Smooth muscle cell (in vitro differentiated cells): ENCODE data around the gene ITPR1. TPM values are rescaled to one million over a fixed set of nuclear protein-coding genes. Genes with fewer than 3 reads are reported as not detected.
A peak's percentile ranks its signal among the peaks of the same experiment; 100 is the strongest.

Source experiments
- DNase-seq: peaks from one replicate; lab custom pipeline; 2025; ENCODE audit not compliant: unreplicated experiment; lab: John Stamatoyannopoulos, UW
- H2AFZ ChIP-seq: fragments of 200-600 bp; sonication (generic); 2 replicates; pipeline ENCODE4 v1.6.0; 2016; ENCODE audit warnings: antibody characterized with exemption, low read depth, mild to moderate bottlenecking
- H3F3A ChIP-seq: fragments of 200-600 bp; sonication (generic); 2 replicates; pipeline ENCODE4 v1.6.0; 2017; ENCODE audit warnings: antibody characterized with exemption, low read depth
- H3K27ac ChIP-seq: fragments of 200-600 bp; sonication (generic); 2 replicates; pipeline ENCODE4 v1.5.1; 2016; ENCODE audit warnings: low read depth, mild to moderate bottlenecking
- H3K27me3 ChIP-seq: fragments of 200-600 bp; sonication (generic); 2 replicates; pipeline ENCODE4 v1.6.1; 2016; ENCODE audit warnings: low read depth, mild to moderate bottlenecking
- H3K36me3 ChIP-seq: fragments of 200-600 bp; sonication (generic); 2 replicates; pipeline ENCODE4 v1.5.1; 2016; ENCODE audit warnings: low read depth
- H3K4me1 ChIP-seq: fragments of 200-600 bp; sonication (generic); 2 replicates; pipeline ENCODE4 v1.5.1; 2016; ENCODE audit warnings: low read depth
- H3K4me2 ChIP-seq: fragments of 200-600 bp; sonication (generic); 2 replicates; pipeline ENCODE4 v1.6.0; 2016; ENCODE audit warnings: mild to moderate bottlenecking
- H3K4me3 ChIP-seq: fragments of 200-600 bp; sonication (generic); 2 replicates; pipeline ENCODE4 v1.5.1; 2016; ENCODE audit warnings: mild to moderate bottlenecking
- H3K79me2 ChIP-seq: fragments of 200-600 bp; sonication (generic); 2 replicates; pipeline ENCODE4 v1.6.0; 2016; ENCODE audit warnings: low read depth, mild to moderate bottlenecking
- H3K9ac ChIP-seq: fragments of 200-600 bp; sonication (generic); 2 replicates; pipeline ENCODE4 v1.6.0; 2016; ENCODE audit warnings: low read depth
- H3K9me3 ChIP-seq: fragments of 200-600 bp; sonication (generic); replicated peaks from 2 replicates; pipeline ENCODE4 v1.5.1; 2016; ENCODE audit warnings: low read depth
- H4K20me1 ChIP-seq: fragments of 200-600 bp; sonication (generic); 2 replicates; pipeline ENCODE4 v1.6.0; 2016; ENCODE audit warnings: low read depth
- CTCF ChIP-seq: fragments of 200-600 bp; sonication (generic); IDR thresholded peaks from 2 replicates; pipeline ENCODE4 v1.5.1; 2017; ENCODE audit warnings: borderline replicate concordance, mild to moderate bottlenecking, antibody characterized with exemption; ENCODE audit not compliant: insufficient read depth, poor library complexity, severe bottlenecking
- WGBS: methylation state at CpG from one replicate; pipeline ENCODE4 v1.1.7; 2016; ENCODE audit warnings: low lambda C conversion rate; 5-methylcytosine and 5-hydroxymethylcytosine counted together
- polyA plus RNA-seq: library from polyadenylated mRNA; unstranded; fragments of >200 nt; fragmentation: Nextera tagmentation; extraction: Ambion mirVana; gene quantifications from 2 replicates; pipeline ENCODE4 v1.2.1, GENCODE V29; 2016
- total RNA-seq: library from RNA; depleted of rRNA; stranded (reverse); fragments of >200 nt; gene quantifications from 2 replicates; pipeline ENCODE4 v1.2.3, GENCODE V29; 2014

The ITPR1 gene
- total and polyA plus RNA-seq, 2 experiments from 2014 or later: 16.4 to 28.6 TPM

DNA sequence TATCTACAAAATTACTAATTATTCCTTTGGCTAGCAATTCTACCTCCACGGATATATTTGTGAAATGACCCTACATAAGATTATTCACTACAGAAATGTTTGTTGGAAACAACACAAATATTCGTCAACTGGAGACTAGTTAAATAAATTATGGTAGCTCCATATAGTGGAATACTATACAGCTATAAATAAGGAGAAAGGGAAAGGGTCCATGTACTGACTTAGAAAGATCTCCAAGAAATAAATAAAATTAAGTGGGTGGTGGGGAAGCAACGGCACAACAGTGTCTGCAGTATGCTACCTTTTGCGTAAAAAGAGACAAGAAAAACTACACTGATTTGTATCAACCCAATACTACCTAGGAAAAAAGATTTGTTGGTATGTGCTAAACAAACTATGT lies 389.4 kb downstream of the ITPR1 start:
- Histone ChIP-seq H3K4me1 (no peaks in the 10 kb centered on the region), H3K9me3 (no peaks in the 10 kb centered on the region), H3K36me3 (no peaks in the 10 kb centered on the region), H3K79me2 (no peaks in the 10 kb centered on the region), H3K9ac (no peak overlapping the region), H3K27ac (no peak overlapping the region), H3K4me2 (no peak overlapping the region), H3K27me3 (no peaks in the 10 kb centered on the region), H2AFZ (no peak overlapping the region), H4K20me1 (no peaks in the 10 kb centered on the region), H3F3A (no peaks in the 10 kb centered on the region), H3K4me3 (no peak overlapping the region)
- 93% methylated on average over 4 of the region's 4 CpGs for WGBS
- DNase-seq: no peak
- no peak for TF ChIP-seq CTCF

DNA sequence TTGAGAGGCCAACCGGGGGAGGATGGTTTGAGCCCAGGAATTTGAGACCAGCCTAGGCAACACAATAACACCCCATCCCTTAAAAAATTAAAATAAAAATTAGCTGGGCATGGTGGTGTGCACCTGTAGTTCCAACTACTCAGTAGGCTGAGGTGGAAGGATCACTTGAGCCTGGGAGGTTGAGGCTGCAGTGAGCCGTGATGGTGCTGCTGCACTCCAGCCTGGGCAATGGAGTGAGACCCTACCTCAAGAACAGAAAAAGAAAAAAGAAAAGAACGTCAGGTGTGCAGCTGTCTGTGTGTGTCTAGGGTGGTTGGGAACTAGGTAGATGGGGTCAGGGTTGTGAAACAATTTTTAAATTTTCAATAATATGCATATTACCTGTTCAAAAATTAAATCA lies 389.9 kb downstream of the ITPR1 start:
- H3F3A ChIP-seq: no peaks in the 10 kb centered on the region
- H3K27me3 ChIP-seq: no peaks in the 10 kb centered on the region
- H4K20me1 ChIP-seq: no peaks in the 10 kb centered on the region
- DNase-seq: no peak
- H3K4me3 ChIP-seq: no peak overlapping the region
- H3K79me2 ChIP-seq: no peaks in the 10 kb centered on the region
- WGBS: 96% methylated on average over 3 of the region's 3 CpGs
- H3K9ac ChIP-seq: no peak overlapping the region
- H3K27ac ChIP-seq: no peak overlapping the region
- no peak overlapping the region for H2AFZ ChIP-seq
- no peak for TF ChIP-seq CTCF
- H3K36me3 ChIP-seq: no peaks in the 10 kb centered on the region
- no peak overlapping the region for H3K4me2 ChIP-seq
- H3K4me1 ChIP-seq: no peaks in the 10 kb centered on the region
- no peaks in the 10 kb centered on the region for H3K9me3 ChIP-seq

DNA sequence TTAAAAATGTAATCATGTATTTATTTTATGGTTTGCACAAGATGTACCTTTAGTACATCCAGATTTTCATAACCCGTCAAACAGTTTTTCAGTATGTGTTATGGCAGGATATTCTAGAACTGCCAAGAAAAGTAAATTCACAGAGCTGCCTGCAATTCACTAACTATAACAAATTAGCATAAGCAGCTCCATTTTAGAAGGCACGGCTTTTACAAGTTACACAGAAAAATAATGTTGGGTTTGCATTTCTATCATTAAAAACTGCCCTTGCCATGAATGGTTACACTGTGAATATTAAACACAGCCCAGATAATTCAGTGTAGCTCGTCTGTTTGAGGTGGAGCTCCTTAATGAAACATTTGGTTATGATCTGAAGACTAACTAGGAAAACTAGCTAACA lies 391.7 kb downstream of the ITPR1 start:
- no peak for DNase-seq
- peaks cover 5% of the 10 kb centered on the region for H3F3A ChIP-seq
- peak overlapping the region; percentile 64 for H2AFZ ChIP-seq
- no peaks in the 10 kb centered on the region for H3K36me3 ChIP-seq
- no peaks in the 10 kb centered on the region for H3K4me1 ChIP-seq
- H3K79me2 ChIP-seq: no peaks in the 10 kb centered on the region
- TF ChIP-seq CTCF: no peak
- H4K20me1 ChIP-seq: no peaks in the 10 kb centered on the region
- no peak overlapping the region for H3K4me2 ChIP-seq
- no peaks in the 10 kb centered on the region for H3K27me3 ChIP-seq
- 89% methylated on average over 3 of the region's 3 CpGs for WGBS
- H3K9ac ChIP-seq: no peak overlapping the region
- H3K9me3 ChIP-seq: no peaks in the 10 kb centered on the region
- no peak overlapping the region for H3K27ac ChIP-seq
- H3K4me3 ChIP-seq: no peak overlapping the region

DNA sequence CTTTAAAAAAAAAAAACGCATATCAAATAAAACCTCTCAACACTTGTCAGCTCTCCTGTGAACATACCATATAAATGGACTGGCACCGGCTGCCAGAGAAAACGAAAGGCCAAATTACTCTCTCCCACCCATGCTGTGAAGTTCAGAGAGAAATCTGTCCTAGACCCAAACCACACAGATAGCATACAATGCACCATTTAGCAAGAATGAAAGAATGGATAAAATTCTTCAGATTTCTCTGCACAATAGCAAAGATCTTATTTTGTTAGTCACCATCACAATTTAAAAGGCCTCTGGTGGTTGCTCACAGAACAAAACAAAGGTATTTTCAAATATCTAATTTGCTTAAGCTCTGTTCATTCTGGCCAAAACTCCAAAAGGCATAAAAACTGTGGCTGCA lies 392.2 kb downstream of the ITPR1 start:
- H3K9me3 ChIP-seq: no peaks in the 10 kb centered on the region
- no peaks in the 10 kb centered on the region for H3K27me3 ChIP-seq
- DNase-seq: no peak
- no peaks in the 10 kb centered on the region for H3K4me1 ChIP-seq
- H3K4me3 ChIP-seq: no peak overlapping the region
- no peak overlapping the region for H3K4me2 ChIP-seq
- peaks cover 5% of the 10 kb centered on the region for H3F3A ChIP-seq
- no peaks in the 10 kb centered on the region for H4K20me1 ChIP-seq
- WGBS: 69% methylated on average over 3 of the region's 3 CpGs
- H3K27ac ChIP-seq: no peak overlapping the region
- no peak for TF ChIP-seq CTCF
- H3K36me3 ChIP-seq: no peaks in the 10 kb centered on the region
- no peak overlapping the region for H3K9ac ChIP-seq
- no peaks in the 10 kb centered on the region for H3K79me2 ChIP-seq
- peak overlapping the region; percentile 64 for H2AFZ ChIP-seq
